NK-92 treated with Interleukin-12 subunit alpha and Interleukin-12 subunit beta, amount 100 ng/mL, for 24 hours (cell line): ENCODE data around the gene FBXL16.

ENCODE experiments used
- DNase-seq: peaks from one replicate; lab custom pipeline; 2025; lab: John Stamatoyannopoulos, UW

The FBXL16 gene

DNA sequence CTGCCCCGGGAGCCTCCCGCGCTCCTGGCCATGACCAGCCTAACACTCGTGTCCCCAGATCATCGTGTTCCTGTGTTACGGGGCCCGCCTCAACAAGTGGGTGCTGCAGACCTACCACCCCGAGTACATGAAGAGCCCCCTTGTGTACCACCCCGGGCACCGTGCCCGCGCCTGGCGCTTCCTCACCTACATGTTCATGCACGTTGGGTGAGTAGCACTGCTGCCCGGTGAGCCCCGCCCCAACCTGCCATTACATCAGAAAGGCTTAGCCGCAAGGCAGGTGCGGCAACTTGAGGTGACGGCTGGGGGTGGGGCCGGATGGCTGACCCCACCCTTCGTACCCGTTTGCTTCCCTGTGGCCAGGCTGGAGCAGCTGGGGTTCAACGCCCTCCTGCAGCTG is 28.7 kb downstream of the FBXL16 start:
- no peak for DNase-seq

DNA sequence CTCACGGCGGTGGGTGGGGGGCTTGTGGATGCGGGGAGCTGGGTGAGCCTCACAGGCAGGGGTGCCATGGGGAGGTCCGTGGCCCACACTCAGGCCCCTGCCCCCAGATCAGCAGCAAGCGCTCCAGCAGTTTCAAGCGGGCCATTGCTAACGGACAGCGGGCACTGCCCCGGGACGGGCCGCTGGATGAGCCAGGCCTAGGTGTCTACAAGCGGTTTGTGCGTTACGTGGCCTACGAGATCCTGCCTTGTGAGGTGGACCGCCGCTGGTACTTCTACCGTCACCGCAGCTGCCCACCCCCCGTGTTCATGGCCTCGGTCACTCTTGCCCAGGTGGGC is 29.1 kb downstream of the FBXL16 start:
- DNase-seq: no peak

DNA sequence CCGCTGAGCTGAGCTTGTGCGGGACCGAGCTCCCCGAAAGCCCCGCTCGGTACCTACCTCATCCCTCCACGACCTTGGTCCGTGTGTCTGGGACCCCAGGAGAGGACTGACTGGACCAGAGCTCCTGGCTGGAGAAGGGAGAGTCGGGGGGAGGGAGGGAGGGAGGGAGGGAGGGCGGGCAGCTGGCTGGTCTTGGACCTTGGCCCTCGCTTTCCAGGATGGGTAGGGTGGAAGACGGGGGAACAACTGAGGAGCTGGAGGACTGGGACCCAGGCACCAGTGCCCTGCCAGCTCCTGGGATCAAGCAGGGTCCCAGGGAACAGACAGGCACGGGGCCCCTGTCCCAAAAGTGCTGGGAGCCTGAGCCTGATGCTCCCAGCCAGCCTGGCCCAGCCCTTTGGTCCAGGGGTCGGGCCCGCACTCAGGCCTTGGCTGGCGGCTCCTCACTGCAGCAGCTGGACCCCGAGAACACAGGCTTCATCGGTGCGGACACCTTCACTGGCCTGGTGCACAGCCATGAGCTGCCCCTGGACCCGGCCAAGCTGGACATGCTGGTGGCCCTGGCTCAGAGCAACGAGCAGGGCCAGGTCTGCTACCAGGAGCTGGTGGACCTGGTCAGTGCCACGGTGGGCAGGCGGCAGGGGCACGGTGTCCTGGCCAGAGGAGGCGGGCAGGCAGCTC is 29.6 kb downstream of the FBXL16 start:
- DNase-seq: no peak

DNA sequence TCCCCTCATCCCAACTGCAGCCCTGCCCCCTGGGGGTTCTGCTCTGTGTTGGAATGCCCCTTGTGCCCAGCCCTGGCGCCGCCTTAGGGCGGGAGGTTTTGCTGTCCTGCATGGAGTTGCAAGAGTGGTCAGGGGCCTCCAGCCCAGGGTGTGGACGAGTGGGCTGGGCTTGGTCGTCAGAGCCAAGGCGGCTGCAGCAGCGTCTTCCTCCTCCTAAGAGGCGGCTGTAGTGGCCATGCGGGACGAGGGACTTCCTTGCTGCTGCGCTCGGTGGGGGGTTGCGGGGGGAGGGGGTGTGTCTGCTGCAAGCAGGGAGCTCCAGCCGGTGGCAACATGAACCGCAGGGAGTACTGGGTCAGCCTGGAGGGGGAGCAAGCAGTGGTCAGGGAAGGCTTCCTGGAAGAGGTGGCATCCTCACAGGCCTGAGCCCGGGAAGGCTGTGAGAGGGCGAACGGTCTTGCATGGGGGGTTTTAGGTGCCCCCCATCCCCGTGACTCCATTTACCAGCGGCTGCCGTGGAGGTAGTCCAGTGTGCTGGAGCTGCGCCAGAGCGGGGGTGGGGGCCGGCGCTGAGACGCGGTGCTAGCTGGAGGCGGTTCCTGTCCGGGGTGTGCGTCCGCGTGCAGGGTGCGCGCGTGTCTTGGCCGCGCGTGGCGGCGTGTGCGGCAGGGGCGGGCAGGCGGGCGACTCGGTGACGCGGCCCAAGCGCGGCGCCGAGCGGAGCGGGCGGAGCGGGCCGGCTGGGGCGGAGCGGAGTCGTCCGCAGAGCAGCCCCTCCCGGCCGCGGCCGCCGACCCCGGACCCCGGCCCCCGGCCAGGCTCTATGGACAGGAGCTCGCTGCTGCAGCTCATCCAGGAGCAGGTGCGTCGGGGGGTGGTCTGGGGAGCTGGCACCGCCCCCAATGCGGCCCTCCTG is 30.4 kb downstream of the FBXL16 start, which contains the start of gene RHBDL1:
RHBDL1 (plus strand) TSS at position 704 of the 916 bp plus-strand sequence; CDS start at position 824, 120 bp downstream.
- DNase-seq: no peak

DNA sequence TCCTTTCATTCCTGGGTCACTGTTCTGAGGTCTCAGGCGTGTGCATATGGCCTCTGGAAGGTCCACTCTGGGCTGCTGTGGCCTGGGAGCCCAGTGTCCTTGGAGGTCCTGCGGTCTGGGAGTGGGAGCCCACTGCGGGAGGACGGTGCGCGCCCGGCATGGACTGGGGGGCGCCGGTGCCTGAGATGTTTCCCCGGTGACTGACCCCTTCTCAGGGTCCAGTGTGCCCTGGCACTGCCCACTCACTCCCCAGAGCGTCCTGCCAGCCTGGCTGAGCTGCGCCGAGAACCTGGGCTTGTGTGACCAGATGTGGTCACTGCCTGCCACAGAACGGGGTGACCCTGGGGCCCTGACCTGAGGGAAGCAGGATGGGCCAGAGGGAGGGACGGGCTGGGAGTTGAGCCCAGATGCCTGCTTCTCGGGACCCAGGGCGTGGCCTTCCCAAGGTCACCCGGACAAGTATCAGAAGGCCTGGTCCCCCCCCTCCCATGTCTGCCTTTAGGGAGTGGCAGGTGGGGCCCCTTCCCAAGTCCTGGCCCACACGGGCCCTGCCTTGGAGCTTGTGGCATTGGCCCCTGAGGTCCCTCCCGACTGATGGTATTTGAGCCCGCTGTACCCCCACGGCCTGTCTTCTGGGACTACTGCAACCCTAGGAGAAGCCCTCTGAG is 31.3 kb downstream of the FBXL16 start:
- DNase-seq: no peak

DNA sequence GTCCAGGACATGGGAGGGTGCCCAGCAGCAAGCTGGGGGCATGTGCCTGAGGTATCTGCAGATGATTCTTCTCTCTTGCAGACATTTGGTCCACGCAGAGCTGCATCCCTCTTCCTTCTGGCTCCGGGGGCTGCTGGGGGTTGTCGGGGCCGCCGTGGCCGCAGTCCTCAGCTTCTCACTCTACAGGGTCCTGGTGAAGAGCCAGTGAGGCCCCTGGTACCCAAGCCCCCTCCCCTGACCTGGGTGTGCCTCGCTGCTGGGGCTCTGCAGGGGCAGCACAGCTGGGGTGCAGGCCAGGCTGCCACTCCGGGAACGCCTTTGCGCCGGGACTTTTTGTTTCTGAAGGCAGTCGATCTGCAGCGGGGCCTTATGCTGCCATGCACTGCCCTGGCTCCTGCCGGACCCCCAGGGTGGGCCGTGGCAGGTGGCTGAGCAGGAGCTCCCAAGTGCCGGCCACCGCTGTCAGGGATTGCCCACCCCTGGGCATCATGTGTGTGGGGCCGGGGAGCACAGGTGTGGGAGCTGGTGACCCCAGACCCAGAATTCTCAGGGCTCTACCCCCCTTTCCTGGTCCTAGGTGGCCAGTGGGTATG is 32.1 kb downstream of the FBXL16 start:
- no peak for DNase-seq

DNA sequence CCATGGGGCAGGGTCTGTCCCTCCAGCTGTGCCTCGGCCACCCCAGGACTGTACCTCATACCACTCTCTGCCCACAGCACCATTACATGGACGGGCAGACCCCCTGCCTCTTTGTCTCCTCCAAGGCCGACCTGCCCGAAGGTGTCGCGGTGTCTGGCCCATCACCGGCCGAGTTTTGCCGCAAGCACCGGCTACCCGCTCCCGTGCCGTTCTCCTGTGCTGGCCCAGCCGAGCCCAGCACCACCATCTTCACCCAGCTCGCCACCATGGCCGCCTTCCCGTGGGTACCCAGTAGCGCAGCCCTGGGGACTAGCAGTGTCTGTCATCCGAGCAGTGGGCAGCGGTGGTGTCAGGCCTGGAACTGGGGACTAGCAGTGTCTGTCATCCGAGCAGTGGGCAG is 32.8 kb downstream of the FBXL16 start:
- DNase-seq: no peak

DNA sequence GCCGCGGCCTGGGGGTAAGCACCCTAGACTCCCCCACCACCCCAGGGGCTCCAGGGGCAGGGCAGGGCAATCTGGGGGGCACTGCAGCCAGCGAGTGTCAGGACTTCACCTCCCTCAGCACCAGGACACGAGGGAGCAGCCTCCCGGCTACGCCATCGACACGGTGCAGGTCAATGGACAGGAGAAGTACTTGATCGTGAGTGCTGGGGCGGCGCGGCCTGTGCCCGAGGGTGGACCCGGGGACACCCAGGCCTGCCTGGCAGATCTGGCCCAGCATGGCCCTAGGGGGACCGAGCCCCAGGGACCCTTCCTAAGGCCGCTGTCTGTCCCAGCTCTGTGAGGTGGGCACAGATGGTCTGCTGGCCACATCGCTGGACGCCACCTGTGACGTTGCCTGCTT is 33.2 kb downstream of the FBXL16 start:
- DNase-seq: no peak

DNA sequence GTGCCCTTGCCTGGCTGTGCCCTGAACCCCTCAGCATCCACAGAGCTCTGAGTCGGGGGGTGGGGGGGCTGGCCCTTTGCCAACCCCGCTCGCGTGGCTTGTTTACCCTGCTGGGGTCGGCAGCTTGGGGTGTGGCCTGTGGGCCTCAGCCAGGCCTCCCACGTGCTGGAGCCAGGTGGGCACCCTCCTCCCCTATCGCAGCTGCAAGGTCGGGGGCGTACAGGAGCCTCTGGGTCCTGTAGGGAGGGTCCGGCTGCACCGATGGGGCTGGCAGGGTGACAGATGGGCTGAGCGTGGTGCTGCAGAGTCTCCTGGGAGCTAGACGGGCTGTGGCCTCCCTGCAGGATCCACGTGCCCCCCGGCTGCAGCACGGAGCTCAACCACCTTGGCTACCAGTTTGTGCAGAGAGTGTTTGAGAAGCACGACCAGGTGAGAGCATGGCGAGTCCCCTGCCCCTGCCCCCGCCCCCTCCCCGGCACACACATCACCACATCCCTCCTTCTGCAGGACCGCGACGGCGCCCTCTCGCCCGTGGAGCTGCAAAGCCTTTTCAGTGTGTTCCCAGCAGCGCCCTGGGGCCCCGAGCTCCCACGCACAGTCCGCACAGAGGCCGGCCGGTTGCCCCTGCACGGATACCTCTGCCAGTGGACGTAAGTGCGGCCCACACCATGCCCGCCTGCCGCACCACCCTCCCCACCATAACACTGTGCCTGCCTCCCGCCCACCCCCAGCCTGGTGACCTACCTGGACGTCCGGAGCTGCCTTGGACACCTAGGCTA is 34.1 kb downstream of the FBXL16 start:
- DNase-seq: no peak

DNA sequence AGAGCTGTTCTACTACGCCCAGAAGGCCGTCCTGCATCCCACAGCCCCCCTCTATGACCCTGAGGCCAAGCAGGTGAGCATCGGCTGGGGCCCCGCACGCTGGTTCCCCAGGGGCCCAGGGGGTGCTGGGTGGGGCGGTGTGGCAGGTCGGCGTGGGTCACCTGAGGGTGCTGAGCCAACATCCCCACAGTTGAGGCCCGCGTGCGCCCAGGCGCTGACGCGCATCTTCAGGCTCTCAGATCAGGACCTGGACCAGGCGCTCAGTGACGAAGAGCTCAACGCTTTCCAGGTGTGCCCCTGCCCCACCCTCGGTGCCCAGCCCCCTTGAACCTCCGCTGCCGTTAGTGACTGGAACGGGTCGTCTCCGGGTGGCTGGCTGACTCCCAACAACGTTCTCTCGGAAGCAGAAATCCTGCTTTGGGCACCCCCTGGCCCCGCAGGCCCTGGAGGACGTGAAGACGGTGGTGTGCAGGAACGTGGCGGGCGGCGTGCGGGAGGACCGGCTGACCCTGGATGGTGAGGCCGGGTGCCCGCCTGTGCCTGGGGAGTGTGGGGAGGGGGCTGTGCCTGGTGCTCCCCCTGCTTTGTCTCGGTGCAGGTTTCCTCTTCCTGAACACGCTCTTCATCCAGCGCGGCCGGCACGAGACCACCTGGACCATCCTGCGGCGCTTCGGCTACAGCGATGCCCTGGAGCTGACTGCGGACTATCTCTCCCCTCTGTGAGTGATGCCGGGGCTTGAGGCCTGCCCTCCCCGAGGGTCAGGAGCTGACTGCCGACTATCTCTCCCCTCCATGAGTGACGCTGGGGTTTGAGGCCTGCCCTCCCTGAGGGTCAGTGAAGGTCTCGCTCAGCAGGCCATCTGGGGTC is 34.9 kb downstream of the FBXL16 start:
- no peak for DNase-seq

DNA sequence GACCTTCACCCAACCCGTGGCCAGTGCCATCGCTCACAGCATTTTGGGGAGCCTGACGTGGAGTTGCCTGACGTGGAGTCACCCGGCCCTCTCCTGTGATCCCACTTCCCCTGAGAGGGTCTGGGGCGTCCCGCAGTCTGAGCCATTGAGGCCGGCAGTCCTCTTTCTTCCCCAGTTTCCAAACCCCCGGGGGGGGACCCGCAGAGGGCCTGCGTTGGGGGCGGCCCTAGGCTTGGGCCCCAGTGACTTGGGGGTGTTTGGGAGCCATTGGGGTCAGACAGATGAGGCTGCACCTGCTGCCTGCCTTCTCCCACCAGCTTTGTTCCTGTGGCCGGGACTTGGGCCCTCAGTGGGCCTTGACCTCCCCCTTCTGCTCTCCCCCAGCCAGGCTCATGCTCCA is 35.9 kb downstream of the FBXL16 start:
- DNase-seq: no peak

DNA sequence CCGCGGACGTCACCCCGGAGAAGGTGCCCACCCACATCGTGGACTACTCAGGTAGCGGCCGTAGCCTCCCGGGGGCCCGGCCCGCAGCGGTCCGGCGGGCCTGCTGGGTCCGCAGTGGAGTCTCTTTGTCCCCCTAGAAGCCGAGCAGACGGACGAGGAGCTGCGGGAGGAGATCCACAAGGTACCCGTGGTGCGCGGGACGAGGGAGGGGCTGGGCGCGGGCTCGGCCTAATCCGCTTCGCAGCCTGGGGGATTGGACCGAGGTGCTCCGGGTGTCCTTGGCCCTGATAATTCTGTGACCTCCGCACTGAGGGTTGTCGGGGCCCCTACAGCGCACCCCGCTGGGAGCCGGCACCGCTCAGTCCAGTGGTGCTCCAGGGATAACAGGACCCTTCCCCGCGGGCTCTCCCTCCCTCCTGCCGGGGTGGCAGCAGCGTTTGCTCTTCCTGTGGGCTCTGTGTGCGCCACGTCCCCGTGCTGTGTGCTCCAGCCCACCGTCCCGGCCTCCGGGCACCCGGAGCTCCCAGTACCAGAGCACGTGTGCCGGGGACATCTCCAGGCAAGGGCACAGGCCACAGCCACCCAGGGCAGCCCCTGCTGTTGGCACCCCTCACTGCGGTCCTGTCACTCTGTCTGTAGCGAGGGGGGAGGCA is 37.0 kb downstream of the FBXL16 start:
- no peak for DNase-seq

DNA sequence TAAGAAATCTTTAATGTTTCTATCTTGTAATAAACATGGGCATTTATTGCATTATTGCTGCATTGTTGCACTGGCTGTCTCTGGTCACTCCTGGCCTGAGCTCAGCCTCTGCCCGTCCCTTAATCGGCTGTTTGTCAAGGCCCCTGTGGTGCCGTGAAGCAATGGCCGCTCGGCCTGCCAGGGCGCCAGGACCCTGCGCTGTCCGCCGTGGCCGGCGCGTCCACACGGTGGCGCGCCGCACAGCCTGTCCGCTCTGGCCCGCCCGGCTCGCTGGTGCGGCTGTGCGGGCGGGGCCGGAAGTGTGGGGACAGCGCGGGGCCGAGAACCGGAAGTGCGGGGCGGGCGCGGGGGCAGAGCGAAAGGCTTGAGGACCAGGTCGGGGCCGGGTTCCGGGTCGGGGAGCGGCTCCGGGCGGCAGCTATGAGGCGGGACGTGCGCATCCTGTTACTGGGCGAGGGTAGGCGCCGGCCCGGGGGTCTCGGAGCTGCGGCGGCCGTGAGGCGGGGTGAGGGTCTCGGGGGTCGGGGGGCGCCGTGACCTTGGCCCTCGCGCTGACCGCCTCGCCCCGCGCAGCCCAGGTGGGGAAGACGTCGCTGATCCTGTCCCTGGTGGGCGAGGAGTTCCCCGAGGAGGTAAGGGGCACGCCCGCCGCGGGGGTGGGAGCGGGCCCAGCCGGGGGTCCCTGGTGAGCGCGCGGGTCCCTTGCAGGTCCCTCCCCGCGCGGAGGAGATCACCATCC is 37.7 kb downstream of the FBXL16 start, which contains the start of gene RHOT2:
RHOT2 (plus strand) TSS at position 353 of the 739 bp plus-strand sequence; CDS start at position 421, 68 bp downstream.
- DNase-seq: peak; percentile 83

DNA sequence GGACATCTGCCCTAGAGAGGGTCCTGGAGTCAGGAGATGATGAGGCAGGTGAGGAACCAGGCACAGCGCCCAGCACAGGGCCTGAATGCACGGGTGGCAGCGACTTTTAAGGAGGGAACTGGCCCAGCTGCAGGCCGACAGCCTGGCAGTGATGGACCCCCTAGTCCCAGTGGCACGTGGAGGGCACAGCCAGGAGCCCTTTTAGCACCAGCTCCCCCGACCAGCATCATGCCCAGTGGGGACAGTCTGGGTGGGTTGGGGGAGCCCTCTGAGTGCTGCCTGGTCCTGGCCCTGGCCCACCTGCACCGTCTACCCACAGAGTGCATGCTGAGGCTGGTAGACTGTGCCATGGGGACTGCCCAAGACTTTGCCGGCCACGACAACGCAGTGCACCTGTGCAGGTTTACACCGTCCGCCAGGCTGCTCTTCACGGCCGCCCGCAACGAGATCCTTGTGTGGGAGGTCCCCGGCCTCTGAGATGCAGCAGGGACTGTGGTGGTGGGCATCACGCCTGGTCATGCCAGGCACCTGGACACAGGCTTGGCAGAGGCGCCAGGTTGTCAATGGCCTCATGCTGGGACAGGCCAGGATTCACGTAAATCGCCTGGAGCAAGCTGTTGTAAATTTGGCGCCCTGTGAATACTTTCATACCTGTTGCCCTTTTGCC is 38.4 kb downstream of the FBXL16 start:
- DNase-seq: no peak

DNA sequence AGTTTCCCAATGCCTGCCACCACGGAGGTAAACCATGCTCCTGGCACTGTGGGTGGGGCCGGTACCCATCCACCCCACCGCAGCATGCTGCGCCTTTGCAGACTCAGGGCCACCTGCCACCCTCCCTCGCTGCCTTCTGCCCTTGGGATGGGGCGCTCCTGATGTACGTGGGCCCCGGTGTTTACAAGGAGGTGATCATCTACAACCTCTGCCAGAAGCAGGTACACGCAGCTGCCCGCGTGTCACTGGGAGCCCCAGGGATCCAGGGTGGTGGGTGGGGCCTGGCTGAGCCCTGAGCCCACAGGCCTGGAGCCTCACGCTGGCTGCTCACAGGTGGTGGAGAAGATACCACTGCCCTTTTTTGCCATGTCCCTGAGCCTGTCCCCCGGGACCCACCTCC is 39.0 kb downstream of the FBXL16 start:
- no peak for DNase-seq

DNA sequence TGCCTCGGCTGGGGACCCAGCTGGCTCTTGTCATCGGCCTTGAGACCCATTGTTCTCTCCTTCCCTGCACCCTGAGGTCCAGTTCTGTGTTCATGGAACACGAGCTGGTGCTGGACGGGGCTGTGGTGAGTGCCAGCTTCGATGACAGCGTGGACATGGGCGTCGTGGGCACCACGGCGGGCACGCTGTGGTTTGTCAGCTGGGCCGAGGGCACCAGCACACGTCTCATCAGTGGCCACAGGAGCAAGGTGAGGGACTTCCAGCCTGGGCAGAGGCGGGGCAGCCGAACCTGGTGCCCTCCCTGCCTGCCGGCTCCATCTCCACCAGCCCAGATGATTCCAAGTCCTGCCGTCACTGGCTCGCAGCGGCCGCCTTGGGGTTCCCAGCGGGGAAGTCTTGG is 43.0 kb downstream of the FBXL16 start:
- no peak for DNase-seq

DNA sequence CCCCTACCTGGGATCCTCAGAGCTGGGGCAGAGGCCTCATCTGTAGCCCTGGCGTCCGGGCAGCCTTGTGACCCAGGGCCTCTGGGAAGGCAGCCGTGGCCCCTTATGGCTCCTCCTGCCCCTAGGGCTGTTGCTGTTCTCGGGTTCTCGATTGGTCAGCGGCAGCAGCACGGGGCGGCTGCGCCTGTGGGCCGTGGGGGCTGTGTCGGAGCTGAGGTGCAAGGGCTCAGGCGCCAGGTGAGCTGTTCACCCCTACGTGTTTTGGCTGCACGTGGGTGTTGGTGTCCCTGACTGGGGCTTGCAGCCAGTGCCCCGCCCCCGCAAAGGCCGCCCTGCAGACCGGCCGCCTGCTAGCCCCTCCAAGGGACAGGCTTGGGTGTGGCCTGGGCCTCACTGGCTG is 43.5 kb downstream of the FBXL16 start:
- DNase-seq: no peak

DNA sequence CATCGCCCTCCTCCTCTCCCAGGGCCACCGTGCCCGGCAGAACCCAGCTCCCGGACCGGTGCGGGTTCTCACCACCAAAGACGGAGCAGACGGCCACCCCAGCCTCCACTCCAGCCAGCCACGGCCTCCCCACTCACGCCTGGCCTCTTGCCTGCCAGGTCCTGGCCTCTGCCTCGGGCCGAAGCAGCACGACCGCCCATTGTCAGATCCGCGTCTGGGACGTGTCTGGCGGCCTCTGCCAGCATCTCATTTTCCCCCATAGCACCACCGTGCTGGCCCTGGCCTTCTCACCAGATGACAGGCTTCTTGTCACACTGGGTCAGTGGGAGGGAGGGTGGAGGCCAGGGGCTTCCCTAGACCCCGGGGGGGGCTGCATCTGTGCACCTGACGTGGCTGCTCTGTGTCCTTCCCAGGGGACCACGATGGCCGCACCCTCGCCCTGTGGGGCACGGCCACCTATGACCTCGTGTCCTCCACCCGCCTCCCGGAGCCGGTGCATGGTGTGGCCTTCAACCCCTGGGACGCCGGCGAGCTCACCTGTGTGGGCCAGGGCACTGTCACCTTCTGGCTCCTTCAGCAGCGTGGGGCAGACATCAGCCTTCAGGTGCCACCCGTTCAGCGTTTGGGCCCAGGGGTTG is 44.3 kb downstream of the FBXL16 start:
- no peak for DNase-seq
